Heart left ventricle (tissue), 13 donors: ENCODE data around the gene TBX1.

Source experiments
- CTCF ChIP-seq, 12 donors: fragments of 200-600 bp; sonication (generic) in 4 of 12; IDR thresholded peaks; one replicate each; pipeline versions ENCODE4 v1.5.0 to v1.8.0; 2018 to 2022; ENCODE audit warnings: antibody characterized with exemption in 12 of 12, mild to moderate bottlenecking in 5 of 12
- POLR2A ChIP-seq, 2 donors: fragments of 450-650 bp; IDR thresholded peaks; one replicate each; pipeline ENCODE4 v1.6.1; 2017; ENCODE audit warnings: antibody characterized with exemption in 2 of 2, mild to moderate bottlenecking in 2 of 2, moderate library complexity in 2 of 2
- donor health status: ischemic (EF 13 %, LVEDD 7.1; RV severe dilation, severe dysfunction).
- donor health status: DM: no; HTN: yes; CAD: no.
- donor health status: DM: no; HTN: no; CAD: no.
- donor health status: ischemic (EF 25% LVEDD 6.9; RV normal size, moderate dysfunction).
- donor health status: ischemic (EF 25% LVEDD 5.7; RV mildly dilated, moderate dysfunction).
- donor health status: ischemic (EF 35%, LVEDD 5.7; RV mildly dilated, moderate dysfunction).
- donor health status: nonischemic (EF 11% LVEDD 7.7; RV severe dilation, severe dysfunction).
- donor health status: DM: yes; HTN: yes; CAD: no.
- donor health status: PGD.
- donor health status: ischemic (EF 29% LVEDD 5.4; RV normal size, mild dysfunction).
- donor health status: nonischemic (EF 23%, LVEDD 6.1; RV moderate dilation, normal function).

- TF ChIP-seq CTCF (IDR thresholded peaks at IDR 0.05) (no peak), POLR2A (IDR thresholded peaks at IDR 0.05) (no peak)
These were observed 560 bp downstream of the TBX1 start for GRCh38 chr22:19760951-19761724.
